C4-2B (cell line): ENCODE data around the gene ZBTB1.

Experiments used
- H3K27ac ChIP-seq: fragments of 450-650 bp; 2 replicates; pipeline ENCODE4 v1.5.1; 2017
- CTCF ChIP-seq: fragments of 450-650 bp; conservative IDR thresholded peaks from 2 replicates; pipeline ENCODE4 v1.5.1; 2017; ENCODE audit warnings: mild to moderate bottlenecking
- ZFX ChIP-seq: fragments of 450-650 bp; IDR thresholded peaks from 2 replicates; pipeline ENCODE4 v1.6.1; 2017

Gene ZBTB1

GRCh38 chr14:64504310-64504896, at the start of gene ZBTB1:
Gene ZBTB1, plus strand, starts transcription at chr14:64504770. Its CDS starts 16,735 bp downstream, at chr14:64521505.
- H3K27ac ChIP-seq: peak within 1 kb of the TSS; percentile 97
- TF ChIP-seq CTCF (no peak), ZFX (no peak)

- TF ChIP-seq CTCF: no peak
- TF ChIP-seq ZFX: no peak
- H3K27ac ChIP-seq: no peak overlapping the region
These were observed 45.0 kb upstream of the ZBTB1 start for GRCh38 chr14:64459405-64460136.

- TF ChIP-seq ZFX (no peak), CTCF (no peak)
- H3K27ac ChIP-seq: no peak overlapping the region
These were observed 43.3 kb upstream of the ZBTB1 start for GRCh38 chr14:64461221-64461620.

GRCh38 chr14:64463195-64463594, 41.4 kb upstream of the ZBTB1 start:
- H3K27ac ChIP-seq: no peak overlapping the region
- TF ChIP-seq CTCF (no peak), ZFX (no peak)

GRCh38 chr14:64463873-64464272, 40.7 kb upstream of the ZBTB1 start:
- no peak overlapping the region for H3K27ac ChIP-seq

GRCh38 chr14:64464651-64465050, 39.9 kb upstream of the ZBTB1 start:
- TF ChIP-seq CTCF (no peak), ZFX (no peak)

More at GRCh38 chr14:64463873-64464272, 40.7 kb upstream of the ZBTB1 start:
- TF ChIP-seq CTCF: no peak

GRCh38 chr14:64465191-64465822, 39.3 kb upstream of the ZBTB1 start, which contains the start of gene AKAP5:
Gene AKAP5, plus strand, starts transcription at chr14:64465499. Its CDS starts 2,896 bp downstream, at chr14:64468395.
- TF ChIP-seq ZFX (no peak), CTCF (peak; percentile 12; the same call in 1 of the 2 replicates)
- peak within 1 kb of the TSS; percentile 15 for H3K27ac ChIP-seq

More at GRCh38 chr14:64464651-64465050, 39.9 kb upstream of the ZBTB1 start:
- peak overlapping the region; percentile 15; the same call in 1 of the 2 replicates for H3K27ac ChIP-seq
